HG03342 (cell line): ENCODE measurements around the gene ADSS1.
A peak's percentile ranks its signal among the peaks of the same experiment; 100 is the strongest.

Experiments
- ATAC-seq: cut with Tn5 transposase; IDR thresholded peaks from one replicate; pipeline ENCODE4 v1.9.1; 2021; ENCODE audit warnings: mild to moderate bottlenecking, moderate library complexity; ENCODE audit not compliant: unreplicated experiment

The ADSS1 gene

GRCh38 chr14:104758981-104759969 is 35.2 kb downstream of the ADSS1 start:
- no peak for ATAC-seq

GRCh38 chr14:104765517-104765916 is 41.5 kb downstream of the ADSS1 start:
- ATAC-seq, result no peak

- ATAC-seq, result no peak
Observed at GRCh38 chr14:104766256-104766862, 42.3 kb downstream of the ADSS1 start.

GRCh38 chr14:104766863-104767633 is 43.0 kb downstream of the ADSS1 start:
- ATAC-seq, result no peak

- no peak for ATAC-seq
Observed at GRCh38 chr14:104767634-104767918, 43.5 kb downstream of the ADSS1 start.

- ATAC-seq, result peak; percentile 72
Observed at GRCh38 chr14:104768437-104769323, 44.7 kb downstream of the ADSS1 start.

- no peak for ATAC-seq
Observed at GRCh38 chr14:104769324-104770071, 45.5 kb downstream of the ADSS1 start.

GRCh38 chr14:104770072-104770579 is 46.1 kb downstream of the ADSS1 start:
- ATAC-seq, result no peak

- no peak for ATAC-seq
Observed at GRCh38 chr14:104770851-104771272, 46.8 kb downstream of the ADSS1 start.

GRCh38 chr14:104771374-104771773 is 47.3 kb downstream of the ADSS1 start:
- ATAC-seq, result no peak

GRCh38 chr14:104771918-104772706 is 48.1 kb downstream of the ADSS1 start:
- ATAC-seq, result no peak

GRCh38 chr14:104772707-104773504 is 48.9 kb downstream of the ADSS1 start:
- ATAC-seq, result no peak

- ATAC-seq, result no peak
Observed at GRCh38 chr14:104773505-104774452, 49.8 kb downstream of the ADSS1 start.

- no peak for ATAC-seq
Observed at GRCh38 chr14:104774453-104775072, 50.5 kb downstream of the ADSS1 start.

GRCh38 chr14:104775073-104775489 is 51.1 kb downstream of the ADSS1 start:
- ATAC-seq, result no peak

GRCh38 chr14:104776481-104776880 is 52.5 kb downstream of the ADSS1 start:
- ATAC-seq, result no peak
